T47D (cell line): ENCODE data around the gene LSM4.

Experiments used
- DNase-seq, 2 experiments: peaks; one replicate each; pipeline versions ENCODE4 v3.0.0 to v3.0.0-alpha.2; 2011 to 2012; ENCODE audit warnings: low read depth in 1 of 2, low spot score in 1 of 2
- JUND ChIP-seq: IDR thresholded peaks from 2 replicates; pipeline ENCODE4 v1.6.1; 2012; ENCODE audit warnings: low read depth
- in situ Hi-C: cut with HindIII; loops from 2 replicates; pipeline ENCODE4 v1.10.0; 2016; ENCODE audit warnings: low sequenced_read_pairs, low pct_unique_long_range_greater_than_20kb

LSM4 gene

GRCh38 chr19:18291590-18292461, 31.1 kb downstream of the LSM4 start:
- peak; percentile 57 to 65 for DNase-seq
- TF ChIP-seq JUND = no peak
- in situ Hi-C loops = no loop called here

- no peak for DNase-seq
- TF ChIP-seq JUND = no peak
- in situ Hi-C loops = no loop called here
Measured at GRCh38 chr19:18291019-18291524, 31.8 kb downstream of the LSM4 start.

- DNase-seq = no peak
- in situ Hi-C loops = no loop called here
- no peak for TF ChIP-seq JUND
Measured at GRCh38 chr19:18290302-18291018, 32.4 kb downstream of the LSM4 start.

- TF ChIP-seq JUND = no peak
- DNase-seq = no peak
- in situ Hi-C loops = no loop called here
Measured at GRCh38 chr19:18289471-18290301, 33.2 kb downstream of the LSM4 start.

- TF ChIP-seq JUND = no peak
- no peak for DNase-seq
- in situ Hi-C loops = no loop called here
Measured at GRCh38 chr19:18287836-18288772, 34.8 kb downstream of the LSM4 start.

- in situ Hi-C loops = no loop called here
- no peak for TF ChIP-seq JUND
- no peak for DNase-seq
Measured at GRCh38 chr19:18286973-18287635, 35.8 kb downstream of the LSM4 start.

- no peak for TF ChIP-seq JUND
- in situ Hi-C loops = no loop called here
- DNase-seq = no peak
Measured at GRCh38 chr19:18284712-18285360, 38.0 kb downstream of the LSM4 start.

- no peak for TF ChIP-seq JUND
- no peak for DNase-seq
- in situ Hi-C loops = no loop called here
Measured at GRCh38 chr19:18283338-18283737, 39.5 kb downstream of the LSM4 start.

GRCh38 chr19:18282788-18283141, 40.1 kb downstream of the LSM4 start:
- in situ Hi-C loops = no loop called here
- no peak for DNase-seq
- TF ChIP-seq JUND = no peak

GRCh38 chr19:18282021-18282787, 40.7 kb downstream of the LSM4 start:
- no peak for TF ChIP-seq JUND
- in situ Hi-C loops = no loop called here
- peak in 1 of 2 experiments; percentile 53 for DNase-seq
